GM18873 (cell line): ENCODE data around the gene PLCXD3.
"Not testable (repeated sequence)": the region's sequence is repeated elsewhere in the genome, so short reads cannot be mapped to it uniquely, and the experiment has no call there.

Source experiments
- ATAC-seq: cut with Tn5 transposase; IDR thresholded peaks from one replicate; pipeline ENCODE4 v1.9.1; 2021; ENCODE audit warnings: mild to moderate bottlenecking, moderate library complexity, moderate number of reproducible peaks; ENCODE audit not compliant: unreplicated experiment, low FRiP score

Gene PLCXD3

GRCh38 chr5:41365369-41365768, 145.0 kb downstream of the PLCXD3 start:
- ATAC-seq, result no peak

- no peak for ATAC-seq
These were observed 146.1 kb downstream of the PLCXD3 start for GRCh38 chr5:41364346-41364745.

GRCh38 chr5:41363343-41363986, 146.9 kb downstream of the PLCXD3 start:
- no peak for ATAC-seq

GRCh38 chr5:41356786-41357185, 153.6 kb downstream of the PLCXD3 start:
- ATAC-seq, result no peak

- ATAC-seq, result no peak
These were observed 160.6 kb downstream of the PLCXD3 start for GRCh38 chr5:41349846-41350245.

GRCh38 chr5:41347569-41347968, 162.8 kb downstream of the PLCXD3 start:
- no peak for ATAC-seq

GRCh38 chr5:41346609-41347008, 163.8 kb downstream of the PLCXD3 start:
- no peak for ATAC-seq

GRCh38 chr5:41345295-41345694, 165.1 kb downstream of the PLCXD3 start:
- ATAC-seq, result no peak

- ATAC-seq, result no peak
These were observed 171.1 kb downstream of the PLCXD3 start for GRCh38 chr5:41339339-41339738.

GRCh38 chr5:41338136-41338675, 172.2 kb downstream of the PLCXD3 start:
- ATAC-seq, result no peak

GRCh38 chr5:41337724-41338123, 172.7 kb downstream of the PLCXD3 start:
- no peak for ATAC-seq

- ATAC-seq, result no peak
These were observed 173.2 kb downstream of the PLCXD3 start for GRCh38 chr5:41337216-41337615.

GRCh38 chr5:41336471-41336870, 173.9 kb downstream of the PLCXD3 start:
- no peak for ATAC-seq

GRCh38 chr5:41335596-41336181, 174.7 kb downstream of the PLCXD3 start:
- no peak for ATAC-seq

- ATAC-seq, result no peak
These were observed 175.6 kb downstream of the PLCXD3 start for GRCh38 chr5:41334758-41335157.

GRCh38 chr5:41334221-41334620, 176.2 kb downstream of the PLCXD3 start:
- no peak for ATAC-seq

GRCh38 chr5:41325074-41325473, 185.3 kb downstream of the PLCXD3 start:
- ATAC-seq, result no peak

GRCh38 chr5:41322826-41323225, 187.6 kb downstream of the PLCXD3 start:
- not testable (repeated sequence) for ATAC-seq

GRCh38 chr5:41312478-41313060, 197.8 kb downstream of the PLCXD3 start:
- ATAC-seq, result no peak

GRCh38 chr5:41312066-41312465, 198.3 kb downstream of the PLCXD3 start:
- no peak for ATAC-seq

- ATAC-seq, result no peak
These were observed 201.1 kb downstream of the PLCXD3 start for GRCh38 chr5:41309275-41309674.

- ATAC-seq, result no peak
These were observed 204.4 kb downstream of the PLCXD3 start for GRCh38 chr5:41306005-41306404.
